ENCODE measurements around the gene GRIK4.

The GRIK4 gene

DNA sequence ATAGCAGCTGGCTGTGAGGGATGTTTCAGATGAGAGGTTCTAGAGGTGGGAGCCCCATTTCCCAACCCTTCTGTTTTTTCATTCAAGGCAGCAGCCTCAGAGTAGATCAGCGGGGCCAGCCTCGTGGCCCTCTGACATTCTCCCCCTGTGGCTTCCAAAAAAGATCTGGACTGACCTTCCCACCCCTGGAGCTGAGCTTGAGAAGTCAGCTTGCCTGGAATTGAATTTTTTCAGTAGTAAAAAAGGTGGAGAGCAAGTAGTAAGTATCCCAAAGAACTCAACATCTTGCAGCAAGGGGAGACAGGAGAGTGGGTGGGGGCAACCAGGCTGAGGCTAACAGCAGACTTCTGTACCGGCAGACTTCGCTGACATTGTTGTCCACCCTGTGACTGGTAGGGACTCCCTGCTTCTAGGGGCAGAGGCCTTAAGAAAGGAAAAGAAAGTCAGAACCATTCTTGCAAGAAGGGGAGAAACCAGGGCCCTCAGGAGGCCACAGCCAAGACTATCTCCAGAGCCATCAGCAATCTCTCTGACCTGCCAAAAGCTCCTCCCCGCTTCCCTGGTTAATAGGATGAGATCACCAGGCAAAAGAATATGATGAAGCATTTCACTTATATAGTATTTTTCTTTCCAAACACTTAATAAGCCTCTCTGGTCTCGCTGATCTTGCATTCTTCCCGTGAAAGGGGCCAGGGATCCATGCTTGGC is 2.0 kb upstream of the GRIK4 start:
- no peak for DNase-seq

DNA sequence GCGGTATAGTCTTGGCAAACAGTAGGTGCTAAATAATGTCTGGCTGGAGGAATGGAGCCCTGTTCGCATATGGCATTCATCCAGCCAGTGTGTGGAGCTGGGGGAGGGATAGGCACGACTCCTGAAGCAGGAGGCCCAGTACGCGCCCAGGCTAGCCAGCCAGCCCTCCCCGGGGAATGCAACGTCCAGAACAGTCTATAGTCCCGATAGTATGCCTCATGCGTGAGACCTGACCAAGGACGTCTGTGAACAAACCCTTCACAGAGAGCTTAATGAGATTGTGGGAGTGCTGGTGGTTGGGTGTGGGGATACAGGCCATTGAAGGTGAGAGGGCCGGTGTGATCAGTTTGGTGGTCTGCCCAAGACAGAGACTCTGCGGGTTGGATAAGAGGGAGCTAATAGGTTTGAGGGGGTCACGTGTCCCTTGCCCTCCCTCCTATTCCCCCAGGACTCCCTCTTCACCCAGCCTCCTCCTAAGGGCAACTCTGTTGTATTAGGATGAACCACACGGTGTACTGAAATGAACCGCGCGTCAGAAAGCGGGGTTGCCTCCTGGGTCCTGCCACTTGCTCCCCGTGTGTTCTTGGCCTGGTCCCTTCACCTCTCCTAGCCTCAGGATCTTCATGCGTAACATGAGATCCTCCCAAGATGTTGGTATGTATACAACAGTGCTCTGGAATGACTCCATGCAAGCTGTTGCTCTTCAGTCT is 987 bp upstream of the GRIK4 start:
- no peak for DNase-seq

DNA sequence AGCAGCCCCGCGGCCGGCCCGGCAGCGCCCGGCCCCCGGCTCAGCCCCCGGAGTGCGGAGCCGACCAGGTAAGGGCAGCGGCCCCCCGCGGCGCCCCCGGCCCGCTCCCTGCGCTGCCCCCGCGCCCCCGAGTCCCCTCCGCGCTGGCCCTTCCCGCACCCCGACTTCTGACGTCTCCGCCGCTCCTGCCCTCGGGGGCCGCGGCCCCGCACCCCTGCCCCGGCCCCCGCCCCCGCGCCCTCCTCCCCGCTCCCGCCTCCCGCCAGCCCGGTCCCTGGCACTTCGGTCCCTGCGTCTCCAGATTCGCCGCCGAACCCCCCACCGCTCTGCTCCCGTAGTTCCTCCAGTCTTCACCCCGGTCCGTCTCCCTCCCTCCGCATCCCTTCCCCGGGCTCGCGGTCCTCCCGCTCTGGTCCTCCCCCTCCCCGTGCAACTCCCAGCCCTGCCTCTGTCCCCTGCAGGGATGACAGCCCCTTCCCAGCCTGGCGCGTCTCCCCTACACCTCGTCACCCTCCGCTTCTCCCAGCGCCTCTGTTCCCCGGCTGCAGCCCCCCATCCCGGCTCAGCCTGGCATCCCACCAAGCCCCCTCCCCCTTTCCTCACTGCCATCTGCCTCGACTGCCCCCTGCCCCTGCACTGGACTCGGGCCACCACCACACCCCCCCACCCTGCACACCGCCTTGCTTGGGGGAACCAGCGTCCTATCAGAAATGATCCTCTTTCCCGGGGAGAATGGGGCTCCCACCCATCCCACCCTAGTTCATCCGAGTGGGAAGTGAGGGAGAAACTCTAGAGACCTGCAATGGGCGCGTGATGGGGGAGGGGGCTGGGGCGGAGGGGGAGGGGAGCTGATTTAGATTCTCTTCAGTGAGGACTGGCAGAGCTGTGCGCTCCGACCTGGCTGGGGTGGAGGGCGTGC is 531 bp downstream of the GRIK4 start:
- no peak for DNase-seq

DNA sequence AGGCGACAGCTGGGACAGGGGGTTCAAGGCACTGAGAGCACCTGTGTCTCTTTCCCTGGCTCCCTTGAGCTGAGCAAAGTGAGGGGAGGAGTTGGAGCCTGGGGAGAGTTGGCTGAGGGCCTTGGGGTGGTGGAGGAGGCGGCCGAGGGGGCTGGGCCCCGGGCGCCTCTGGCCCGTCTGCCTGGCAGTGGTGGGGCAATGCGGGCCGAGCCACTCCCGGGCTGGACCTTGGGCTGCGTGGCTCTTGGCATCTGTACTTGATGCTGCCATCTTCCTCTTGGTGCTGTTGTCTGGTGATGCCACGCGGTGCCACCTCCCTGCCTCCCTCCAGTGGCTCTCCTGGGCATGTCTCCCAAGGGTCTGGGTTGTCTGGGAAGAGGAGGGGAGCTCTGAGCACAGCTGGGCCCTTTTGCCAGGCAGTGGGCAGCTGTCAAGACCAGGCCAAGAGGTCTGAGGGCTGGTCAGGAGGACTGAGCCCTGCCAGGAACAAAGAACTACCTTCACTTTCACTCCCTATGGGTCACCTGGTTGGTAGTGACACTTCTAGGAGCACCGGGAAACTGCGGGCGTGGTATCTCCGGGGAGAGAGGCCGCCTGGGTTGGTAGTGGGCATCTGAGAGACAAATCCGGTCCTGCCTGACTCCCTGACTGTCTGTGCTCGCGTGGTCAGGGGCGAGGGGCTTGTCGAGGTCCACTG is 1.3 kb downstream of the GRIK4 start:
- DNase-seq = no peak

DNA sequence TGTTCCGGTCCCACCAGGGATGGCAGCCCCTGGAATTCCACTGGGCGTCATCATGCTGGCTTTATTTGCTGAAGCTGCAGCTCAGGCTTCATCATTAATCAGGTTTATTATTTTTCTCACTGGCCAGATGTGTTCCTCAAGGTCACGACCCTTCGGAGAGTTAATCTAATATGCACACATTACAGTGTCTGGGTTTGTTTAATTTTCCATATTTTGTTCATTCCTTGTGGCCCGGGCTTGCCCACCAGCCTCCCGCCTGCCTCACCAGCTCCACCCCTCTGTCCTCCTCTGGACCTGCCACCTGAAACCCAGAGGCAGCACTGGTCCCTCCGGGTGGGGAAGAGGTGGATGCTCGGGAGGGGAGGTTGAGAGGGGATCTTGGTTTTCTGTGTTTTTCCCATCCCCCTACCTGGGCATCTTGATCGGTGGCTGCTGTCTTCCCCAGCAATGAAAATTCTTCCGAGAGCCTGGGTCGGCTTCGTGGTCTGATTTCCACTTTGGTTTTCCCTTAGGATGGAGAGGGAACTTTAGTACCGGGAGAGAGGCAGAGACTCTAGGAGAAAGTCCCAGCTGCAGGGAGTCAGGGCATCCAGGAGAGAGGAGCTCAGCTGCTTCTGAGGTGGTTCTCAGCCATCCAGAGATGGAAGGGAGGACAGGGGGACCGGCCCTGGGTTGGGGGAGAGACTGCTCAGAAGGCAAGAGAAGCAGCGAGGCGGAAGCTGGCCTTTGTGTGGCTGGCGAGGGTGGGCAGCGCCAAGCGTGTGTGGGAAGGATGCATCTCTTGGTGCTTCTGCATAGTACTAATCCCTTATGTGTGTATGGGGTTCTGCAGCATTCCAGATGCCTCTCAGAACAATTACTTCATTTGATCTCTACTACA is 2.1 kb downstream of the GRIK4 start:
- DNase-seq = no peak

DNA sequence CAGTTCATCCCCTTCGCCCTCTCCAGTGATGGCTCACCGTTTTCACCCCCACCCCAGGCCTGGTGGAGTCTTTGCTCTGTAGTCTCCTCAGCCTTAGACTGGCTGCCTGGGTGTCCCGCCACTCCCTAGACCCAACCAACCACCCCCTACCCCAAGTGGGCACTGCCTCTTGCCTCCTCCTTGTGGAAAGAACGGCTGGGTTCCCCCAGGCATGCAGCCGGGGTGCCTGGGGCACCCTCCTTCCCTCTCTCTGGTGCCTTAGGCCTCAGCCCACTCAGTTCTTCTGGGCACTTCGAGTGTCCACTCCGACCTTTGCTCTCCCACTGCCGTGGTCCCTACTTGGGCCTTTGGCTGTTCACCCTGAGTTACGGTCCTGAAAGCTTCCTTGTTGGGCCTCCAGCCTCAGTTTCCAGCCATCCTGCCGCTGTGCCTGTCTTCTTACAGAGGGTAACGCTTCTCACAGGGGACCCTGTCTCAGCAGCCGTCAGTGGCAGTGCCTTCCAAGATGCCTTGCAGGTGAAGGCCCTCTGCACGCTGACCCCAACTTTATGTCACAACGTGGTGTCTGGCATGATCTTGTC is 3.1 kb downstream of the GRIK4 start:
- no peak for DNase-seq

DNA sequence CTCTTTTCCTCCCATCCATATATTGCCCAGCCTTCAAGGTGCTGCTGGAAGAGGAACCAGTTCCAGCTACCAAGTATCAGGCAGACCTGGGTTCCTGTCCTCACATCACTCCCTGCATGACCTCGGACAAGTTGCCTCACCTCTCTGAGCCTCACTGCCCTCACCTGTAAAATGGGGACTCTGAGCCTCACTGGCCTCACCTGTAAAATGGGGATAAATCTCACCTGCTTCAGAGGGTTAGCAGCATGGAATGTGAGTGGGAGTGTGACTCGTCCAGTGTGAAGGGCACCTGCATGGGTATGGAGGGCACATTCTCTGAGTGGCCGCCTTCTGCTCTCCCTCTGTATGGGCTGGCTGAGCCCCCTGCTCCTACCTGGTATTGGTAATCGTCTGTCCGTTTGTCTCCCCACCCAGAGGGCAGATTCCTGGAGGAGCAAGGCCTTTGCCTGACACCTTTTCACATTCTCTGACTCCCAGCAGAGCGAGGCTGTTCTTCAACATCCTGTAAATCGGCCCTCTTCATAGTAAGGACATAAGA is 3.7 kb downstream of the GRIK4 start:
- DNase-seq = no peak

DNA sequence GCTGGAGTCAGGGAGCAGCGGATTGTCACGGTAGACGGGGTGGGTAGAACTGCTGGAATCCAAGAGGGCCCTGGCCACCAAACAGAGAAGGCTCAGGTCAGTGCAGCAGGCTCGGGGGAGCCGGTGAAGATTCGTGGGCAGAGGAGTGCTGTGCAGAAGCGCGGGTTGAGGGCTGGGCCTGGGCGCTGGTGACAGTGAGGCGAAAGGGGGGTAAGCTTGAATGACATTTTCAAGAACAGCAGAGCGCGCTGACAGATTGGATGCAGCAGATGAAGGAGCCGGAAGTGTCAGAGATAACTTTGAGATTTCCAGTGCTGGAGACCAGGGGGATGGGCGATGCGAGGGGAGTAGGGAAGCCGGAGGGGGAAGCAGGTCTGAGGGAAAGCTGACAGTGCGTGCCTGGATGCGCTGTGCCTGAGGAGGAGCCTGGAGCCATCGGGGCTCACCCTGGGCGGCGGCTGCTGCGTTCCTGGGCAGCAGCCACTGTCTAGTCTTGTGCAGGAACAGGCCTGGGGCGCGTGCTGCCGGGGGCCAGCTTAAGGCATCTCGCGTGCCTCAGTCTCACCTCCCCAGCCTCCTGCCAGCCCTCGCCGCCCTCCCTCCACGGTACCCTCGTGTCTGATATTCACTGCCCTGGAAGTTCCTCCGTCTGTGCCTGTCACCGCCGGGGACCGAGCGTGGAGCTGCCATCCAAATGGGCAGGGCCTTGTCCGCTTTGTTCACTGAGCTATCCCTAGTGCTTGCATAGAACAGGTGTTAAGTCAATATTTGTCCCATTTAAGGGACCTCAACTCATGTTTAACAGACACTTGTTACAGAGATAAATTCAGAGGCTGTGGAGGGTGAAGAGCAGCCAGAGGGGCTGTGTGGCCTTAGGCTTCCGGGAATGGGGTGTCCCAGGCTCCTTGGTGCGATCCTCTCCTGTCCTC is 5.2 kb downstream of the GRIK4 start:
- DNase-seq = no peak

DNA sequence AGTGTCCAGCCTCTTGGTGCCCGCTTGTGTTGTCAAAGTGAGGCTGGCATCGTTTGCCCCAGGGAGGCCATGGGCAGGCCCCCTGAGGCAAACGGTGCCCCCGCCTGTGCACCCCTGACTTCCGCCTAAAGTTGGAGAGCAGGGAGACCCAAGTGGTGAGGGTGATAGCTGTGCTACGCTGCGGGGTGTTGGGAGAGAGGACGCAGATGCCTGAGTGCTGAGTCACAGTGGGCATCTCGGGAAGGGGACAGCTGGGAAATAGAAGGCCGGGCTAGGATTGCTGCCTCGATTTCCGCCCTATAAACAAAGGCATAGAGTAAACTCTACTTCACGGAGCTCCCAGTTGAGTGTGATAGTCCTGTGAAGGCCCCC is 5.8 kb downstream of the GRIK4 start:
- no peak for DNase-seq

DNA sequence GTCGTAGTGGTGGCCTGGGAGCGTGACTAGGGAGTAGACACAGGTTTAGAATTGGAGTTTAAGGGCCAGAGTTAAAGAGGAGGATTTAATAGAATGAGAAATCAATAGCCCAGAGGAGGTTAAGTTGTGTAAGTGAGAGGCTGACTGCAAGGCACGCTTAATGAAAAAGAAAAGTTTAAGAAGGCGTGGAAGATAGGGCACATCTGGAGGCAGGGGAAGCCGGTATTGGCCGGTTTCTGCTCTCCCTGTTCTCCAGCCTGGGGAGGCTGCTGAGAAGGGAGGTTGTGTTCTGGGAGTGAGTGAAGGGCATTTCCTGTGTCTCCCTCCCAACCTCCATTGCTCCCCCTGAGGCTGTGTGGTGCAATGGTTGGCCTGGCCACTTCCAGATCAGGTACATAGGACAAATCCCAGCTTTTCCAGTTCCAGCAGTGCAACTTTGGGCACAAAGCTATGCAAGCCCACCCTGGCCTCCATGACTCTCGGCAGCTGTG is 6.3 kb downstream of the GRIK4 start:
- DNase-seq = no peak

DNA sequence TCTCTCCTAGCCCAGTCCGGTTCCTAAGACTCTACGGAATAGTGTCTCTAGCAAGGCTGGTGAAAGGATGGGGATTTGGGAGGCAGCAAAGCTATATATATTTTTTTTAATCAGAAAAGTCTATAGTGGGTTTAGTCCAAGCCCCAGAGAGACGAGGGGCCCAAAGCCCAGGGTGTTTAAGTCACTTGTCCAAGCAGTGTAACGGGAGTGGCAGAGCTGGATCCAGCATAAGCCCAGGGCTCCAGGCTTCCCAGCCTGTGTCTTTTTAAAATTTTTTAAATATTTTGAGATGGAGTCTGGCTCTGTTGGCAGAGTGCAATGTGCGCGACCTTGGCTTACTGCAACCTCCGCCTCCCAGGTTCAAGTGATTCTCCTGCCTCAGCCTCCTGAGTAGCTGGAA is 6.8 kb downstream of the GRIK4 start:
- DNase-seq = no peak

DNA sequence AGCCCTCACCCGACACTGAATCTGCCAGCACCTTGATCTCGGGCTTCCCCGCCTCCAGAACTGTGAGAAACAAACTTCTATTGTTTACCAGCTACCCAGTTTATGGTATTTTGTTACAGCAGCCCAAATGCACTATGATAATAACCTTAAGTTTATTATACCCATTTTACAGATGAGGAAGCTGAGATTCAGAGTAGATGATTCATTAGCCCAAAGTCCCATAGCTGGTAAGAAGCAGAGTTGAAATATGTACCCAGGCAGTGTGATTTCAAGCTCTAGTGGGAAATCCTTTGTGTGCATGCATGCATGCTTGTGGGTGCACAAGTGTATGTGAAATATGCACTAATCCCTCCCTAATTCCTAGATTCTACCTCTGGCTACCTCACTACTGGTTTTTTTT is 7.9 kb downstream of the GRIK4 start:
- DNase-seq = no peak

DNA sequence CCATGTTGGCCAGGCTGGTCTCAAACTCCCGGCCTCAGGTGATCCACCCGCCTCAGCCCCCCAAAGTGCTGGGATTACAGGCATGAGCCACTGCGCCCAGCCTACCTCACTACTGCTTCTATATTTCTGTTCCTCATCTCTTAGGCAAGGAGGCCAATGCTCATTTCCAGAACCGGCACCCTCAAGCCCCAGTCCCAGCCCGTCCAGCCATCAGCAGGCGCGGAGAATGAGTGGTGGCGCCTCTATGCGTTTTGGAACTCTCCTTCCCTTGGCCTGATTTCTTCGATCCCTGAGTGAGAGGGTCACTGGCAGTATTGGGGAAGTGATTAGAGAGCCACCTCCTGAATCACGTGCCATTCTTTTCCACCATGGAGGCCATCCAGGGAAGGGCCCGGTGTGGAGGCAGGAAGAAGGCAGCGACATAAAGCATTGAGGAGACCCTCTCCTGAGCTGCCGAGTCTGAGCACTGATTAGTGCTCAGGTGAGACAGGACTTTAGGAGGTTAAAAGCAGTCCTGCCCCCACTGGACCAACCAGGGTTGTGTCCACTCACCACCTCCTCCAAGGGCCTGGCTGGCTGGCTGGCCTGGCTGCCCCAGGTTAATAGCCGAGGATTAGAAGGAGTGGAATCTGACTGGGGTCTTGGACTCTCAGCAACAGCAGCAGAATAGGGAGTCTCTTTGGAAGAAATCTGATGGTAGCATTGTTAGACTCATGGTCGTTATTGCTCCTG is 8.7 kb downstream of the GRIK4 start:
- DNase-seq = no peak

DNA sequence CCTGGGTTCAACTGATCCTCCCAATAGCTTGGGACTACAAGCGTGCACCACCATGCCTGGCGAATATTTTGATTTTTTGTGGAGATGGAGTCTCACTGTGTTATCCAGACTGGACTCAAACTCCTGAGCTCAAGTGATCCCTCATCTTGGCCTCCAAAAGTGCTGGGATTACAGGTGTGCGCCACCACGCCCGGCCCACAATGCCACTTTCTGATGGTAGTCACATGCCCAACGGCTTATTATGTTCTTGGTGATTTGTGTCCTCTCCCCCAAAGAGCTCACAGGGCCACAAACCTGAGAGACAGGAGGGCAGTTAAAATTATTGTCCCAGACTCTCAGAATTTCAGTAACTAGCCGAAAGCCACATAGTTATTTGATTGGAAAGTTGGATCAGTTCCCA is 9.6 kb downstream of the GRIK4 start:
- DNase-seq = no peak

DNA sequence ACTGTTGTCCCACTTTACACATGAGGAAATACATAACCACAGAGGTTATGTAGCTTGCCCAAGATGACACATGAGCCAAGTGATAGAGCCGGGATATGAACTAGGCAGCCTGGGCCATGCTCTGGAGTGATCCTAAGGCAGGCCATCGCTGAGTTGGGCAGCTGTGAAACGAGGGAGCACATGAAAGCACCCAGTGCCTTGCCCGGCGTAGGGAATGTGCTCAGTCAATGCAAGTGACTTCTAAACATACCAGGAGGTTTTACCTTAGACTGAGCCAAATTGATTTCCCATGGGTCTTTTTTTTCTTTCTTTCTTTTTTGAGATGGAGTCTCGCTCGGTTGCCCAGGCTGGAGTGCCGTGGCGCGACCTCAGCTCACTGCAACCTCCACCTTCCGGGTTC is 10.5 kb downstream of the GRIK4 start:
- DNase-seq = no peak

DNA sequence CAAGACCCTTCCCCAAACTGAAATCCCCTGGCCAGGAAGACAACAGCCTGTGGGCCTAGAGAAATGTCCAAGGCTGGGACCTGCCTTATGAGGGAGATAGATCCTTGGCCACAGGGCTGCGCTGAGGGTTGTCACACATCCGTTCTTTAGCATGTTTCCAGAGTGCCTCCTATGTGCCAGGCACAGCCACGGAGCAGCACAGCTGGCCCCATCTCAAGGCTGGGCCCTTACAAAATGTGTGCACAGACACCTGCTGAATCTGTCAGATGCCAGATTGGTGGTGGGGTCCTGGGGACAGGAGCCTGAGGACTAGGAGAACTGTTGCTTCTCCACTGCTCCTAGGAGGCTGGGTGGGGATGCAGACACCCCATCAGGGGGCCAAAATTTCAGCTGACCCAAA is 11.2 kb downstream of the GRIK4 start:
- no peak for DNase-seq

DNA sequence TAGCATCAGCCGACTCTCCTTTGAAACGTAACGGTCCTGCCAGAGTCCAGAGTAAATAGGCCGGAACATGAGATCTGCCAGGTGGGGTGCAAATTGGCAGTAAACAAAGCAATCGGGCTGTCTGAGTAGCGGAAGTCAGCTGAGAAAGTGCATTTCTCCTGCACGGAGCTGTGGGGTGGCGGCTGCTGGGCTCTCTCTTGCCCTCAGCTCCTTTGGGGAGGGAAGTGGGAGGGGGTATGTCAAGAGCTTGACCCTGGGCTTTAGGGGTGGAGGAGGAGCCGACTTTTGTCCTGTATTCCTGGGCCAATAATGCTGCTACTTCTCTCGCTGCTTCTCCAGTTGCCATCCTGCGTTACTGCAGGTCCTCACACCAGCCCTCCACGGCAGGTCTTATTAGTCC is 11.6 kb downstream of the GRIK4 start:
- DNase-seq = no peak

DNA sequence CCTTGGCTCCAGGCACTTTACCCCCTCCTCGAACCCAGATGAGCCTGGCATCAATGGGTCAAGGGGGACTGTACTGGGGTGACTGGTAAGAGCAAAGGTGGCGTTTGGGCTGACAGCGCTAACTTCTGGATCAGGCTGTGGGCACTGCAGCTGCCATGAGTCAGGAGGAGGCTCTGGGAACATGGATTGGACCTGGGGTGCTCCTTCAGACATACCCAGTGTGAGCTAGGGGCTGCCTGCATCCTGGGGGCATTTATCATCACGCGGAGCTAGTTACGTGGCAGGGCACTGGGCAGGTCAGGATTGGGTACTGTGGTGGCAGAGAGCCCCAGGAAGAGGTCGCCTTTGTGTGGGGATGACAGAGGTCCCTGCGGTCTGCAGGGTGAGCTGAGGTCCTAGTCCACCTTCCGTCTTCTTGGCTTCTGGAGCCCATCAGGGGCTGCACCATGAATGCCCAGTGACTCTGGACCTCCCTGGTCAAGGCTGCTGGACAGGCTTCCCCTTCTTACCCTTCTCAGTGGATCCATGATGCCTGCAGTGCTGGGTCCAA is 13.1 kb downstream of the GRIK4 start:
- no peak for DNase-seq
